Left ventricle myocardium inferior (tissue), 1 donor: ENCODE measurements around the gene STK40. TPM values are rescaled to one million over a fixed set of nuclear protein-coding genes. Genes with fewer than 3 reads are reported as not detected.

Experiments
- DNase-seq: peaks from one replicate; pipeline ENCODE4 v3.0.0-alpha.2; 2020
- H3K27ac ChIP-seq: fragments of 200-600 bp; replicated peaks from 2 replicates; pipeline ENCODE4 v1.8.0; 2021
- H3K27me3 ChIP-seq: fragments of 200-600 bp; 2 replicates; pipeline ENCODE4 v1.8.0; 2021; ENCODE audit warnings: low read depth
- H3K36me3 ChIP-seq: fragments of 200-600 bp; 2 replicates; pipeline ENCODE4 v1.8.0; 2021
- H3K4me1 ChIP-seq: fragments of 200-600 bp; 2 replicates; pipeline ENCODE4 v1.8.0; 2021
- H3K4me3 ChIP-seq: fragments of 200-600 bp; 2 replicates; pipeline ENCODE4 v1.8.0; 2021; ENCODE audit warnings: mild to moderate bottlenecking, moderate library complexity
- H3K9me3 ChIP-seq: fragments of 200-600 bp; replicated peaks from 2 replicates; pipeline ENCODE4 v1.8.0; 2021
- CTCF ChIP-seq: fragments of 200-600 bp; IDR thresholded peaks from 2 replicates; pipeline ENCODE4 v1.8.0; 2021; ENCODE audit warnings: antibody characterized with exemption, mild to moderate bottlenecking, borderline replicate concordance
- intact Hi-C: fragments of 100-400 bp; cut with micrococcal nuclease; formaldehyde crosslinking; loops from one replicate; pipeline ENCODE4 v1.11.0; 2022
- total RNA-seq: library from RNA; stranded (reverse); fragmentation: NEBNext Ultra II Directional; extraction: Animal tissue kit (Norgen Biotek cat#: 25700); gene quantifications from one replicate; pipeline ENCODE4 v1.2.1, GENCODE V29; 2021
- donor health status: DM: no; HTN: yes; CAD: no; lungs with severe emphysema.

STK40 gene
- total RNA-seq, 1 donor from 2014 or later, result 69.8 TPM

GRCh38 chr1:36359911-36360550 lies 25.7 kb downstream of the STK40 start:
- intact Hi-C loops, result no loop called here
- peaks cover 63% of the 10 kb centered on the region for H3K36me3 ChIP-seq
- no peaks in the 10 kb centered on the region for H3K27me3 ChIP-seq
- DNase-seq, result no peak
- no peak for TF ChIP-seq CTCF
- no peak overlapping the region for H3K27ac ChIP-seq
- peaks cover 19% of the 10 kb centered on the region for H3K4me1 ChIP-seq
- H3K4me3 ChIP-seq, result no peak overlapping the region
- no peaks in the 10 kb centered on the region for H3K9me3 ChIP-seq

- Histone ChIP-seq H3K27ac (no peak overlapping the region), H3K4me3 (no peak overlapping the region), H3K4me1 (peaks cover 16% of the 10 kb centered on the region), H3K36me3 (peaks cover 70% of the 10 kb centered on the region), H3K27me3 (no peaks in the 10 kb centered on the region), H3K9me3 (no peaks in the 10 kb centered on the region)
- no peak for TF ChIP-seq CTCF
- intact Hi-C loops, result no loop called here
- no peak for DNase-seq
Measured at GRCh38 chr1:36359383-36359782, 26.3 kb downstream of the STK40 start.

- no peaks in the 10 kb centered on the region for H3K9me3 ChIP-seq
- H3K27me3 ChIP-seq, result no peaks in the 10 kb centered on the region
- intact Hi-C loops, result no loop called here
- H3K36me3 ChIP-seq, result peaks cover 78% of the 10 kb centered on the region
- TF ChIP-seq CTCF, result no peak
- H3K27ac ChIP-seq, result no peak overlapping the region
- no peak overlapping the region for H3K4me3 ChIP-seq
- peaks cover 16% of the 10 kb centered on the region for H3K4me1 ChIP-seq
- DNase-seq, result no peak
Measured at GRCh38 chr1:36358514-36359084, 27.1 kb downstream of the STK40 start.

- Histone ChIP-seq H3K4me1 (peaks cover 39% of the 10 kb centered on the region), H3K27me3 (no peaks in the 10 kb centered on the region), H3K27ac (no peak overlapping the region), H3K9me3 (no peaks in the 10 kb centered on the region), H3K36me3 (peaks cover 75% of the 10 kb centered on the region), H3K4me3 (no peak overlapping the region)
- no peak for DNase-seq
- intact Hi-C loops, result no loop called here
- no peak for TF ChIP-seq CTCF
Measured at GRCh38 chr1:36355811-36356210, 29.9 kb downstream of the STK40 start.

GRCh38 chr1:36354486-36354885 lies 31.2 kb downstream of the STK40 start:
- Histone ChIP-seq H3K27ac (no peak overlapping the region), H3K9me3 (no peaks in the 10 kb centered on the region), H3K27me3 (no peaks in the 10 kb centered on the region), H3K36me3 (peaks cover 67% of the 10 kb centered on the region), H3K4me1 (peaks cover 45% of the 10 kb centered on the region), H3K4me3 (no peak overlapping the region)
- TF ChIP-seq CTCF, result no peak
- intact Hi-C loops, result no loop called here
- DNase-seq, result no peak
